K562 (cell line): ENCODE data around the gene ERLEC1. TPM values are rescaled to one million over a fixed set of nuclear protein-coding genes. Genes with fewer than 3 reads are reported as not detected.

ENCODE experiments used
- BCL6 ChIP-seq: fragments of 250-450 bp; sonication (Bioruptor Pico); IDR thresholded peaks from 2 replicates; pipeline ENCODE4 v1.4.0; 2020
- BCOR ChIP-seq: fragments of 450-650 bp; IDR thresholded peaks from 2 replicates; pipeline ENCODE4 v1.6.1; 2016
- CREB1 ChIP-seq, 2 experiments: sonication (generic) in 1 of 2; formaldehyde crosslinking in 1 of 2; IDR thresholded peaks; 2 replicates each; pipeline versions ENCODE4 v1.6.1 to v1.8.0; 2012 to 2022; ENCODE audit warnings: inconsistent platforms in 1 of 2, mild to moderate bottlenecking in 1 of 2, missing genetic modification reagents in 1 of 2, moderate library complexity in 1 of 2
- GTF2F1 ChIP-seq: IDR thresholded peaks from 2 replicates; pipeline ENCODE4 v1.6.1; 2011; ENCODE audit warnings: low read depth, low read length, improper control_type of control experiment
- IFI16 ChIP-seq: fragments of 250-450 bp; sonication (Bioruptor Pico); IDR thresholded peaks from 2 replicates; pipeline ENCODE4 v2.1.2; 2022; ENCODE audit warnings: mild to moderate bottlenecking, inconsistent platforms
- PCBP2 ChIP-seq: fragments of 200-400 bp; formaldehyde crosslinking; IDR thresholded peaks from 2 replicates; pipeline ENCODE4 v1.6.1; 2018; ENCODE audit warnings: low read length, low read depth, mild to moderate bottlenecking, moderate library complexity; ENCODE audit not compliant: poor library complexity, severe bottlenecking
- PRPF4 ChIP-seq: fragments of 200-400 bp; formaldehyde crosslinking; IDR thresholded peaks from one replicate; pipeline ENCODE4 v1.6.1; 2017; ENCODE audit warnings: low read length, low read depth, mild to moderate bottlenecking; ENCODE audit not compliant: insufficient read depth, poor library complexity, severe bottlenecking
- RBM39 ChIP-seq: fragments of 200-400 bp; formaldehyde crosslinking; optimal IDR thresholded peaks from 2 replicates; pipeline ENCODE3; 2018; ENCODE audit warnings: low read depth, low read length
- SRF ChIP-seq, 2 experiments: fragments of 250-450, 450-650 bp in 1 of 2; sonication (Bioruptor Pico) in 1 of 2; sonication (generic) in 1 of 2; formaldehyde crosslinking; IDR thresholded peaks; 2 replicates each; pipeline versions ENCODE4 v1.5.0 to v1.5.1; 2020 to 2022; ENCODE audit warnings: mild to moderate bottlenecking in 1 of 2, missing genetic modification reagents in 1 of 2
- TAF15 ChIP-seq: fragments of 200-400 bp; formaldehyde crosslinking; IDR thresholded peaks from 2 replicates; pipeline ENCODE4 v1.6.1; 2017; ENCODE audit warnings: mild to moderate bottlenecking, low read depth, low read length, moderate library complexity
- TCF7L2 ChIP-seq: fragments of 150-350 bp; IDR thresholded peaks from 2 replicates; pipeline ENCODE4 v1.6.1; 2016; ENCODE audit warnings: low read depth, mild to moderate bottlenecking, low read length, moderate library complexity
- ZEB2 ChIP-seq: fragments of 450-650 bp; IDR thresholded peaks from 2 replicates; pipeline ENCODE4 v1.6.1; 2016
- ZNF23 ChIP-seq: fragments of 250-450 bp; sonication (Bioruptor Pico); IDR thresholded peaks from 2 replicates; pipeline ENCODE4 v1.4.0; 2020; ENCODE audit warnings: mild to moderate bottlenecking
- ZNF384 ChIP-seq: IDR thresholded peaks from 2 replicates; pipeline ENCODE4 v1.6.1; 2012; ENCODE audit warnings: low read depth, low read length, improper control_type of control experiment
- ZNF436 ChIP-seq: fragments of 250-450, 450-650 bp; sonication (Bioruptor Pico); formaldehyde crosslinking; IDR thresholded peaks from 2 replicates; pipeline ENCODE4 v1.7.0; 2020; ENCODE audit warnings: mild to moderate bottlenecking
- ZNF586 ChIP-seq: fragments of 450-650 bp; formaldehyde crosslinking; conservative IDR thresholded peaks from 2 replicates; pipeline ENCODE4 v1.4.0; 2020; ENCODE audit warnings: mild to moderate bottlenecking, moderate library complexity
- polyA plus RNA-seq, 8 experiments: library from polyadenylated mRNA; depleted of rRNA in 4 of 8; stranded (reverse) in 5 of 8; unstranded in 3 of 8; fragments of >200 nt; fragmentation: Nextera tagmentation in 2 of 8; fragmentation: Illumina TruSeq in 1 of 8; extraction: Ambion mirVana in 2 of 8; extraction: Trizol in 1 of 8; gene quantifications; 2 replicates each; pipeline versions ENCODE4 v1.2.1 to v1.2.3, GENCODE V29; 2011 to 2014; ENCODE audit warnings: inconsistent platforms in 1 of 8, missing spikeins in 1 of 8
- total RNA-seq, 7 experiments: library from RNA; depleted of rRNA in 6 of 7; stranded (reverse); fragments of >200 nt in 6 of 7; fragmentation: Illumina TruSeq in 2 of 7; extraction: Trizol in 2 of 7; gene quantifications; 2 replicates each; pipeline versions ENCODE4 v1.2.1 to v1.2.3, GENCODE V29; 2011 to 2021; ENCODE audit warnings: low replicate concordance in 1 of 7
- TF ChIP-seq, protein P1 (sequence below): fragments of 250-450 bp; sonication (Bioruptor Pico); IDR thresholded peaks from 2 replicates; pipeline ENCODE4 v1.4.0; 2020; ENCODE audit warnings: mild to moderate bottlenecking, moderate library complexity
- TF ChIP-seq, protein P2 (sequence below), 3 experiments: fragments of 200-800 bp in 1 of 3; sonication (Bioruptor generic) in 1 of 3; sonication (generic) in 1 of 3; formaldehyde crosslinking in 1 of 3; IDR thresholded peaks; 2 replicates each; pipeline versions ENCODE4 v1.6.1 to v1.8.0; 2016 to 2022; ENCODE audit warnings: mild to moderate bottlenecking in 2 of 3, missing compliant biosample characterization in 2 of 3, missing genetic modification characterization in 2 of 3, missing genetic modification reagents in 1 of 3
- TF ChIP-seq, protein P3 (sequence below): sonication (generic); formaldehyde crosslinking; IDR thresholded peaks from 2 replicates; pipeline ENCODE4 v1.8.1; 2023; ENCODE audit warnings: mild to moderate bottlenecking, missing genetic modification reagents
- TF ChIP-seq, protein P4 (sequence below): fragments of 150-350 bp; conservative IDR thresholded peaks from 2 replicates; pipeline ENCODE4 v1.6.1; 2014; ENCODE audit warnings: low read length
- TF ChIP-seq, protein P5 (sequence below): fragments of 250-450 bp; sonication (Bioruptor Pico); IDR thresholded peaks from 2 replicates; pipeline ENCODE4 v1.5.0; 2021

The ERLEC1 gene
- total and polyA plus RNA-seq, 9 of the 15 experiments (the other 6 are each of a cell fraction or from before 2014, with no cell fraction given): 12.0 to 41.6 (median 30.6) TPM

DNA sequence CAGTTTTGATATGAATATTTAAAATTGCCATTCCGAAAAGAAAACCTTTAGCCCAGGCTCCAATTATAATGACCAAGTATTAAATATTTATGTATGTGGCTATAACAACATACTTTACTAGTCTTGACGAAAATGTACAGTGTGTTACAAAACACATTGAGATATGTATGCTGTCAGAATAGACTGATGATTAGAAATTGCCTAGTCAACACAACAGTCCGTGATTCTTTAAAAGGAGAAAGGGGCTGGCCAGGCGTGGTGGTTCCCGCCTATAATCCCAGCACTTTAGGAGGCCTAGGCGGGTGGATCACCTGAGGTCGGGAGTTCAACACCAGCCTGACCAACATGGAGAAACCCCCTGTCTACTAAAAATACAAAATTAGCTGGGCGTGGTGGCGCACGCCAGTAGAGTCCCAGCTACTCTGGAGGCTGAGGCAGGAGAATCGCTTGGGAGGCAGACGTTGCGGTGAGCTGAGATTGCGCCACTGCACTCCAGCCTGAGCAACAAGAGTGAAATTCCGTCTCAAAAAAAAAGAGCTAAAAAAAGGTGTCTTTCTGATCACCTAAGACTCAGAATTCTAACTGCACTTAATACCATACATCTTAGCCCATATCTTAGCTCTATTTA, 17.4 kb upstream of the ERLEC1 start (continued):
- TF ChIP-seq ZEB2 (no peak), IFI16 (CRISPR knock-in tag) (no peak), BCL6 (CRISPR knock-in tag) (no peak), CREB1 (IDR thresholded peaks at IDR 0.05) (no peak), CREB1 (CRISPR knock-in tag; IDR thresholded peaks at IDR 0.05) (no peak), BCOR (0 out of 2 replicates have a peak, but pooled peaks have one; percentile 32), TCF7L2 (no peak), PCBP2 (no peak), ZNF384 (no peak), TAF15 (no peak), GTF2F1 (no peak), PRPF4 (no peak), ZNF586 (CRISPR knock-in tag) (no peak), ZNF436 (no peak), SRF (CRISPR knock-in tag; IDR thresholded peaks at IDR 0.05) (no peak), ZNF23 (no peak), RBM39 (no peak)
- TF ChIP-seq, protein P1, sequence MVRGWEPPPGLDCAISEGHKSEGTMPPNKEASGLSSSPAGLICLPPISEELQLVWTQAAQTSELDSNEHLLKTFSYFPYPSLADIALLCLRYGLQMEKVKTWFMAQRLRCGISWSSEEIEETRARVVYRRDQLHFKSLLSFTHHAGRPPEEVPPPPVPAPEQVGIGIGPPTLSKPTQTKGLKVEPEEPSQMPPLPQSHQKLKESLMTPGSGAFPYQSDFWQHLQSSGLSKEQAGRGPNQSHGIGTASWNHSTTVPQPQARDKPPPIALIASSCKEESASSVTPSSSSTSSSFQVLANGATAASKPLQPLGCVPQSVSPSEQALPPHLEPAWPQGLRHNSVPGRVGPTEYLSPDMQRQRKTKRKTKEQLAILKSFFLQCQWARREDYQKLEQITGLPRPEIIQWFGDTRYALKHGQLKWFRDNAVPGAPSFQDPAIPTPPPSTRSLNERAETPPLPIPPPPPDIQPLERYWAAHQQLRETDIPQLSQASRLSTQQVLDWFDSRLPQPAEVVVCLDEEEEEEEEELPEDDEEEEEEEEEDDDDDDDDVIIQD (CRISPR knock-in tag): no peak
- TF ChIP-seq, protein P2, sequence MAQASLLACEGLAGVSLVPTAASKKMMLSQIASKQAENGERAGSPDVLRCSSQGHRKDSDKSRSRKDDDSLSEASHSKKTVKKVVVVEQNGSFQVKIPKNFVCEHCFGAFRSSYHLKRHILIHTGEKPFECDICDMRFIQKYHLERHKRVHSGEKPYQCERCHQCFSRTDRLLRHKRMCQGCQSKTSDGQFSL (CRISPR knock-in tag; IDR thresholded peaks at IDR 0.05): no peak
- TF ChIP-seq, protein P2 (tag; IDR thresholded peaks at IDR 0.05): no peak
- TF ChIP-seq, protein P3, sequence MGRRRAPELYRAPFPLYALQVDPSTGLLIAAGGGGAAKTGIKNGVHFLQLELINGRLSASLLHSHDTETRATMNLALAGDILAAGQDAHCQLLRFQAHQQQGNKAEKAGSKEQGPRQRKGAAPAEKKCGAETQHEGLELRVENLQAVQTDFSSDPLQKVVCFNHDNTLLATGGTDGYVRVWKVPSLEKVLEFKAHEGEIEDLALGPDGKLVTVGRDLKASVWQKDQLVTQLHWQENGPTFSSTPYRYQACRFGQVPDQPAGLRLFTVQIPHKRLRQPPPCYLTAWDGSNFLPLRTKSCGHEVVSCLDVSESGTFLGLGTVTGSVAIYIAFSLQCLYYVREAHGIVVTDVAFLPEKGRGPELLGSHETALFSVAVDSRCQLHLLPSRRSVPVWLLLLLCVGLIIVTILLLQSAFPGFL (CRISPR knock-in tag): no peak
- TF ChIP-seq, protein P4, sequence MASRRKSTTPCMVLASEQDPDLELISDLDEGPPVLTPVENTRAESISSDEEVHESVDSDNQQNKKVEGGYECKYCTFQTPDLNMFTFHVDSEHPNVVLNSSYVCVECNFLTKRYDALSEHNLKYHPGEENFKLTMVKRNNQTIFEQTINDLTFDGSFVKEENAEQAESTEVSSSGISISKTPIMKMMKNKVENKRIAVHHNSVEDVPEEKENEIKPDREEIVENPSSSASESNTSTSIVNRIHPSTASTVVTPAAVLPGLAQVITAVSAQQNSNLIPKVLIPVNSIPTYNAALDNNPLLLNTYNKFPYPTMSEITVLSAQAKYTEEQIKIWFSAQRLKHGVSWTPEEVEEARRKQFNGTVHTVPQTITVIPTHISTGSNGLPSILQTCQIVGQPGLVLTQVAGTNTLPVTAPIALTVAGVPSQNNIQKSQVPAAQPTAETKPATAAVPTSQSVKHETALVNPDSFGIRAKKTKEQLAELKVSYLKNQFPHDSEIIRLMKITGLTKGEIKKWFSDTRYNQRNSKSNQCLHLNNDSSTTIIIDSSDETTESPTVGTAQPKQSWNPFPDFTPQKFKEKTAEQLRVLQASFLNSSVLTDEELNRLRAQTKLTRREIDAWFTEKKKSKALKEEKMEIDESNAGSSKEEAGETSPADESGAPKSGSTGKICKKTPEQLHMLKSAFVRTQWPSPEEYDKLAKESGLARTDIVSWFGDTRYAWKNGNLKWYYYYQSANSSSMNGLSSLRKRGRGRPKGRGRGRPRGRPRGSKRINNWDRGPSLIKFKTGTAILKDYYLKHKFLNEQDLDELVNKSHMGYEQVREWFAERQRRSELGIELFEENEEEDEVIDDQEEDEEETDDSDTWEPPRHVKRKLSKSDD: no peak
- TF ChIP-seq, protein P5, sequence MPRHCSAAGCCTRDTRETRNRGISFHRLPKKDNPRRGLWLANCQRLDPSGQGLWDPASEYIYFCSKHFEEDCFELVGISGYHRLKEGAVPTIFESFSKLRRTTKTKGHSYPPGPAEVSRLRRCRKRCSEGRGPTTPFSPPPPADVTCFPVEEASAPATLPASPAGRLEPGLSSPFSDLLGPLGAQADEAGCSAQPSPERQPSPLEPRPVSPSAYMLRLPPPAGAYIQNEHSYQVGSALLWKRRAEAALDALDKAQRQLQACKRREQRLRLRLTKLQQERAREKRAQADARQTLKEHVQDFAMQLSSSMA (CRISPR knock-in tag): no peak
